WERI-Rb-1 (cell line): ENCODE results near the gene PPARD.

ENCODE experiments used
- DNase-seq: peaks from one replicate; pipeline ENCODE4 v3.0.0-alpha.2; 2020
- H3K27ac ChIP-seq: fragments of 250-450 bp; sonication (Bioruptor Pico); 2 replicates; pipeline ENCODE4 v1.5.1; 2020; ENCODE audit warnings: mild to moderate bottlenecking, moderate library complexity
- H3K27me3 ChIP-seq: fragments of 250-450 bp; sonication (Bioruptor Pico); 2 replicates; pipeline ENCODE4 v1.5.1; 2021; ENCODE audit warnings: mild to moderate bottlenecking, low read depth, moderate library complexity; ENCODE audit not compliant: insufficient read depth, severe bottlenecking
- H3K36me3 ChIP-seq: fragments of 250-450 bp; sonication (Bioruptor Pico); 2 replicates; pipeline ENCODE4 v1.5.1; 2020; ENCODE audit warnings: mild to moderate bottlenecking, moderate library complexity
- H3K4me3 ChIP-seq: 2 replicates; pipeline ENCODE4 v1.5.1; 2011; ENCODE audit warnings: low read depth, mild to moderate bottlenecking, control low read depth, low read length
- H3K9me3 ChIP-seq: fragments of 250-450 bp; sonication (Bioruptor Pico); 2 replicates; pipeline ENCODE4 v1.5.1; 2021; ENCODE audit warnings: mild to moderate bottlenecking, moderate library complexity; ENCODE audit not compliant: severe bottlenecking
- CTCF ChIP-seq: IDR thresholded peaks from 2 replicates; pipeline ENCODE4 v1.5.1; 2011; ENCODE audit warnings: low read depth, mild to moderate bottlenecking, control low read depth, inconsistent platforms, low read length

PPARD gene

GRCh38 chr6:35406711-35407485 lies 64.5 kb downstream of the PPARD start:
- no peaks in the 10 kb centered on the region for H3K27me3 ChIP-seq
- DNase-seq, result no peak
- H3K9me3 ChIP-seq, result no peaks in the 10 kb centered on the region
- no peak overlapping the region for H3K27ac ChIP-seq
- no peak overlapping the region for H3K4me3 ChIP-seq
- no peak for TF ChIP-seq CTCF
- H3K36me3 ChIP-seq, result peaks cover 6% of the 10 kb centered on the region

GRCh38 chr6:35409245-35409644 lies 66.9 kb downstream of the PPARD start:
- TF ChIP-seq CTCF, result no peak
- H3K9me3 ChIP-seq, result no peaks in the 10 kb centered on the region
- DNase-seq, result no peak
- H3K27ac ChIP-seq, result no peak overlapping the region
- H3K27me3 ChIP-seq, result no peaks in the 10 kb centered on the region
- H3K4me3 ChIP-seq, result no peak overlapping the region
- peaks cover 18% of the 10 kb centered on the region for H3K36me3 ChIP-seq

- TF ChIP-seq CTCF, result no peak
- H3K27ac ChIP-seq, result no peak overlapping the region
- no peak for DNase-seq
- no peaks in the 10 kb centered on the region for H3K9me3 ChIP-seq
- no peak overlapping the region for H3K4me3 ChIP-seq
- H3K27me3 ChIP-seq, result no peaks in the 10 kb centered on the region
- H3K36me3 ChIP-seq, result peaks cover 18% of the 10 kb centered on the region
Measured at GRCh38 chr6:35410131-35410530, 67.8 kb downstream of the PPARD start.

- no peak for TF ChIP-seq CTCF
- Histone ChIP-seq H3K36me3 (peaks cover 18% of the 10 kb centered on the region), H3K27ac (no peak overlapping the region), H3K9me3 (no peaks in the 10 kb centered on the region), H3K27me3 (no peaks in the 10 kb centered on the region), H3K4me3 (no peak overlapping the region)
- DNase-seq, result no peak
Measured at GRCh38 chr6:35411066-35411465, 68.7 kb downstream of the PPARD start.

- H3K27me3 ChIP-seq, result no peaks in the 10 kb centered on the region
- H3K36me3 ChIP-seq, result peaks cover 18% of the 10 kb centered on the region
- H3K27ac ChIP-seq, result no peak overlapping the region
- peak; percentile 61 for DNase-seq
- TF ChIP-seq CTCF, result no peak
- no peaks in the 10 kb centered on the region for H3K9me3 ChIP-seq
- H3K4me3 ChIP-seq, result no peak overlapping the region
Measured at GRCh38 chr6:35412102-35412501, 69.7 kb downstream of the PPARD start.

- TF ChIP-seq CTCF, result no peak
- Histone ChIP-seq H3K27me3 (no peaks in the 10 kb centered on the region), H3K36me3 (peaks cover 24% of the 10 kb centered on the region), H3K27ac (no peak overlapping the region), H3K4me3 (no peak overlapping the region), H3K9me3 (no peaks in the 10 kb centered on the region)
- DNase-seq, result no peak
Measured at GRCh38 chr6:35413911-35414310, 71.6 kb downstream of the PPARD start.
